CD4-positive, alpha-beta T cell treated with Interleukin-17A for 4 hours (primary cell): Measurements from ENCODE around the gene FIG4.
"Not testable (repeated sequence)": the region's sequence is repeated elsewhere in the genome, so short reads cannot be mapped to it uniquely, and the experiment has no call there.

Source experiments
- DNase-seq: peaks from one replicate; pipeline ENCODE4 v3.0.0-alpha.2; 2020; ENCODE audit warnings: mixed read lengths

FIG4 gene

GRCh38 chr6:109855476-109856040 is 164.5 kb downstream of the FIG4 start:
- DNase-seq = not testable (repeated sequence)

DNA sequence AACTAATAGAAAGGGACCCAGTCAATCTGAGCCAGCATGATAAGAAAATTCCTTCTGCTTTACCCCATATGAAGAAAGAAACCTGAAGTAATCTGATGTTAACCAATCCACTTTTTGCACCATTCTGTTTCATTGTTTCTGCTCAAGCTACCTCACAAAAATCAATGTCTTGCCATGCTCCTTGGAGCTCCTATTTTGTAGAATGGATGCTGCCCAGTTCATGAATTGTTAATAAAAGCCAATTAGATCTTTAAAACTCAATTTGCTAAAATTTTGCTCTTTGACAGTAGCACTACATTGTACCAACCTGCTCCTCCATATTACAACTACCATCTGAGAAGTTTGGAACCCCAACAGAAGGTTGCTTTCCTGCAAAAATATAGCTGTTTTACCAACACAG is 170.8 kb downstream of the FIG4 start:
- DNase-seq = no peak

- DNase-seq = no peak
Observed at GRCh38 chr6:109864050-109864449, 173.0 kb downstream of the FIG4 start.

DNA sequence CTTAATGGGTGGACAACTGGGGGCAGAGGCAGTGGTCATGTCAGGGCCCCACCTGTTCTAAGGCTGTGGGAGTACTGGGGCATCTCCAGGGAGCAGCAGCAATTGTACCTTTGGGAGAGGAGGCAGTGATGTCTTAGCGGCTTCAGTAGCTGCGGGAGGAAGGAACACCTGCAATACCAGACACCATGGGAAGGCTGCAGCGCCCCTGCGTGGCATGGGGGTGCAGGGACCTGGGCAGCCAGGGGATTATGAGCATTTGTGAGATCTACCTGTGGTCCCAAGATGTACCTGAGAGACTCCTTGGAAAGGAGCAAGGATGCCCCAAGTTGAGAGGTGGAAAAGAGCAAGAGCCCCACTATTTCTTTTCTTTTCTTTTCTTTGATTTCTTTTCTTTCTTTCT is 174.9 kb downstream of the FIG4 start:
- no peak for DNase-seq

- DNase-seq = no peak
Observed at GRCh38 chr6:109867009-109867969, 176.2 kb downstream of the FIG4 start.

DNA sequence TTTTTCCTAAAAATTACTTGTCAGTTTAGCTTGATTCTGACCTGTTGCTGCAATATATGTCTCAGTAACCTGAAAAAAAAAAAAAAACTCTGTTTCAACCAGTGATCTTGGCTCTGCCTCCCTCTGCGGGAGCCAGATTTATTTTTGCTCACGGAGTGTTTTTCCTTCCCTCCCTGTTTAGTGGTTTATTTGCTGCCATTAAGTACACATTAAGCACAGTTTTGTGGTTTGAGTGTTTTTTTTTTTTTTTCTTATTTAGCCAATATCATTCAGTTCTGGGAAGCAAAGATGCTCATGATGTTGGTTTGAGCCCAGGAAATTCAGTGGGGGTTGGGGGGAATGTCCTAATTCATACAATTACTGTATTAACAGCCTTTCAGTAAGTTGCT is 176.9 kb downstream of the FIG4 start:
- no peak for DNase-seq

GRCh38 chr6:109869398-109870088 is 178.4 kb downstream of the FIG4 start:
- DNase-seq = not testable (repeated sequence)

GRCh38 chr6:109870089-109870410 is 179.0 kb downstream of the FIG4 start:
- no peak for DNase-seq

GRCh38 chr6:109872549-109872948 is 181.5 kb downstream of the FIG4 start:
- no peak for DNase-seq

GRCh38 chr6:109872968-109873545 is 182.0 kb downstream of the FIG4 start:
- no peak for DNase-seq

DNA sequence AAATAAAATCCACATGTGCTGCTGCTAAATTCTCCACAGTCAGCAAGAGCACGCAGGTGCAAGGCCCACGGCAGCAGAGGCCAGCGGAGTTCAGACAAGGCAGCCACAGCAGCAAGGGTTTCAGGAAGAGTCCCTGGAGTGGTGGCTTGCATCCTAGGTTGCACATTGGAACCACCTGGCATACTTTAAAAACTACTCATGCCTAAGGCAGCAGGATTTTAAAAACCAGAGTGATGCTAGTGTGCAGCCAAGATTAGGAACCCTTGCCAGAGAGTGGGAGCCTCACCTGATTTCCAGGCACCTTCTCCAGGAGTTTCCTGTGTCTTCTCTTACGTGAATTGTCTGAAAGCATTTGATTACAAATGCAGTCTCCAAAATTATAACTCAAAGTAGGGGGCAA is 183.0 kb downstream of the FIG4 start:
- no peak for DNase-seq

GRCh38 chr6:109874621-109875020 is 183.5 kb downstream of the FIG4 start:
- DNase-seq = no peak
